ENCODE measurements around the gene TM9SF1.

DNA sequence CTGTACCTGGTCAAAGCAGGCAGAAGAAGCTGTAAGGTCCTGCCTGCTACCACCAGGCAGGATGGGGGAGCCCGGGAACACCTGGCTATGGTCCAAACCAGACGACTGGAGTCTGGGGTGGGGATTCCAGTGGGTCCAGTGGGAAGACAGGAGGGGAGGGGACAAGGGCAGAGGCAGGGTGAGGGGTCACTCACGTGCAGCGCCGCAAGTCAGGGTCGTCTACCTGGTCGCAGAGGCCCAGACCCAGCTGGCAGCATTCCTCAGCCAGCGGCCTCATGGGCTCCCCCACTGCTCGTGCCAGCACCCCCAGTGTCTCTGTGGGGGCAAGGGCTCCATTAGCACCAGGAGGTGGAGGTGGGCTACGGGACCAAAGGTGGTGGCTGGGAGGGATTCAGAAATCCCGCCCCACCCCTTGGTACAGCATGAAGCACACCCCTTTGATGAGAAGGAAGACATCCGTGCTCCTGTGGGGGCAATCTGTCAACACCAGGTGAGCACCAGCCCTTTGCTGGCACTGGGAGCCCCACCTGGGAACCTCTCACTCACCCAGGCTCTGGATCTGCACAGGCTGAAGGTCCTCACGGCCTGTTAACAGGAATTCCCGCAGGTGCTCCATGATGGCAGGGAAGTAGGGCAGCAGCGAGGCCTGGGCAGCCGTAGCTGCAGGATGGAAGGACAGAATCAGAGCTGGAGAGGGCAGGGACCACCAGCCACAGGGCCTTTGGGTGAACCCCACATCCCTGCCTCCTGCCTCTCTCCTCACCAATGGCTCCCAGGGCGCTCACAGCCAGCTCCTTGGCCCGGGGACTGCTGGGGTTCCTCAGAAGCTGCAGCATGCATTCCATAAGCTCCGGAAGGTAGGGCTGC is 10.9 kb downstream of the TM9SF1 start:
- TF ChIP-seq, protein P1, sequence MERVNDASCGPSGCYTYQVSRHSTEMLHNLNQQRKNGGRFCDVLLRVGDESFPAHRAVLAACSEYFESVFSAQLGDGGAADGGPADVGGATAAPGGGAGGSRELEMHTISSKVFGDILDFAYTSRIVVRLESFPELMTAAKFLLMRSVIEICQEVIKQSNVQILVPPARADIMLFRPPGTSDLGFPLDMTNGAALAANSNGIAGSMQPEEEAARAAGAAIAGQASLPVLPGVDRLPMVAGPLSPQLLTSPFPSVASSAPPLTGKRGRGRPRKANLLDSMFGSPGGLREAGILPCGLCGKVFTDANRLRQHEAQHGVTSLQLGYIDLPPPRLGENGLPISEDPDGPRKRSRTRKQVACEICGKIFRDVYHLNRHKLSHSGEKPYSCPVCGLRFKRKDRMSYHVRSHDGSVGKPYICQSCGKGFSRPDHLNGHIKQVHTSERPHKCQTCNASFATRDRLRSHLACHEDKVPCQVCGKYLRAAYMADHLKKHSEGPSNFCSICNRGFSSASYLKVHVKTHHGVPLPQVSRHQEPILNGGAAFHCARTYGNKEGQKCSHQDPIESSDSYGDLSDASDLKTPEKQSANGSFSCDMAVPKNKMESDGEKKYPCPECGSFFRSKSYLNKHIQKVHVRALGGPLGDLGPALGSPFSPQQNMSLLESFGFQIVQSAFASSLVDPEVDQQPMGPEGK (CRISPR knock-in tag; IDR thresholded peaks at IDR 0.05; ENCODE audit: borderline replicate concordance) = no peak
- TF ChIP-seq ZFP3 (CRISPR knock-in tag; IDR thresholded peaks at IDR 0.05) = no peak
- TF ChIP-seq, protein P2, sequence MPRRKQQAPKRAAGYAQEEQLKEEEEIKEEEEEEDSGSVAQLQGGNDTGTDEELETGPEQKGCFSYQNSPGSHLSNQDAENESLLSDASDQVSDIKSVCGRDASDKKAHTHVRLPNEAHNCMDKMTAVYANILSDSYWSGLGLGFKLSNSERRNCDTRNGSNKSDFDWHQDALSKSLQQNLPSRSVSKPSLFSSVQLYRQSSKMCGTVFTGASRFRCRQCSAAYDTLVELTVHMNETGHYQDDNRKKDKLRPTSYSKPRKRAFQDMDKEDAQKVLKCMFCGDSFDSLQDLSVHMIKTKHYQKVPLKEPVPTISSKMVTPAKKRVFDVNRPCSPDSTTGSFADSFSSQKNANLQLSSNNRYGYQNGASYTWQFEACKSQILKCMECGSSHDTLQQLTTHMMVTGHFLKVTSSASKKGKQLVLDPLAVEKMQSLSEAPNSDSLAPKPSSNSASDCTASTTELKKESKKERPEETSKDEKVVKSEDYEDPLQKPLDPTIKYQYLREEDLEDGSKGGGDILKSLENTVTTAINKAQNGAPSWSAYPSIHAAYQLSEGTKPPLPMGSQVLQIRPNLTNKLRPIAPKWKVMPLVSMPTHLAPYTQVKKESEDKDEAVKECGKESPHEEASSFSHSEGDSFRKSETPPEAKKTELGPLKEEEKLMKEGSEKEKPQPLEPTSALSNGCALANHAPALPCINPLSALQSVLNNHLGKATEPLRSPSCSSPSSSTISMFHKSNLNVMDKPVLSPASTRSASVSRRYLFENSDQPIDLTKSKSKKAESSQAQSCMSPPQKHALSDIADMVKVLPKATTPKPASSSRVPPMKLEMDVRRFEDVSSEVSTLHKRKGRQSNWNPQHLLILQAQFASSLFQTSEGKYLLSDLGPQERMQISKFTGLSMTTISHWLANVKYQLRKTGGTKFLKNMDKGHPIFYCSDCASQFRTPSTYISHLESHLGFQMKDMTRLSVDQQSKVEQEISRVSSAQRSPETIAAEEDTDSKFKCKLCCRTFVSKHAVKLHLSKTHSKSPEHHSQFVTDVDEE (CRISPR knock-in tag; IDR thresholded peaks at IDR 0.05) = no peak
- TF ChIP-seq RARB (CRISPR knock-in tag; IDR thresholded peaks at IDR 0.05) = no peak
